ENCODE results near the gene LCNL1. TPM values are rescaled to one million over a fixed set of nuclear protein-coding genes. Genes with fewer than 3 reads are reported as not detected.

LCNL1 gene
- total RNA-seq, 2 donors from 2014 or later = 0.24 to 1.1 TPM

DNA sequence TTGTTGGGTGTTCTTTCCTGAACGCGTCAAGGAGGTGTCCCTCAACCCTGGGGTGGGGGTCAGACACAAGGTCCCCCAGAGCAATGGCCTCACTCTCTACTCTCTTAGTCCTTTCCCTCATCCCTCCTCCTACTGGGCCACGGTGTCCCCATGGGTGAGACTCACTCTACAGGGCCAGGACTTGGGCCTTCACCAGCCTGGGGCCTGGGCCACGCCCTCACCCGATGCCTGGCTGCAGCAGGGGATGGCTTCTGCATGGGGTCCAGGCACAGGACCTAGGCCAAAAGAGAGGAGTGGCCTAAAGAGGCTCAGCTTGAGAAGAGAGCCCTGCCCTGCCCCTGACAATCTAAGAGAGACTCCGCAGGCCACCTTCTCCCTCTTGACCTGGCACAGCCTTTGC, 24.9 kb upstream of the LCNL1 start:
- DNase-seq (ENCODE audit: low spot score) = no peak
- H3K4me3 ChIP-seq = no peak overlapping the region
- peaks cover 0 to 11% of the 10 kb centered on the region in 2 donors for H3K4me1 ChIP-seq
- TF ChIP-seq, protein P1, sequence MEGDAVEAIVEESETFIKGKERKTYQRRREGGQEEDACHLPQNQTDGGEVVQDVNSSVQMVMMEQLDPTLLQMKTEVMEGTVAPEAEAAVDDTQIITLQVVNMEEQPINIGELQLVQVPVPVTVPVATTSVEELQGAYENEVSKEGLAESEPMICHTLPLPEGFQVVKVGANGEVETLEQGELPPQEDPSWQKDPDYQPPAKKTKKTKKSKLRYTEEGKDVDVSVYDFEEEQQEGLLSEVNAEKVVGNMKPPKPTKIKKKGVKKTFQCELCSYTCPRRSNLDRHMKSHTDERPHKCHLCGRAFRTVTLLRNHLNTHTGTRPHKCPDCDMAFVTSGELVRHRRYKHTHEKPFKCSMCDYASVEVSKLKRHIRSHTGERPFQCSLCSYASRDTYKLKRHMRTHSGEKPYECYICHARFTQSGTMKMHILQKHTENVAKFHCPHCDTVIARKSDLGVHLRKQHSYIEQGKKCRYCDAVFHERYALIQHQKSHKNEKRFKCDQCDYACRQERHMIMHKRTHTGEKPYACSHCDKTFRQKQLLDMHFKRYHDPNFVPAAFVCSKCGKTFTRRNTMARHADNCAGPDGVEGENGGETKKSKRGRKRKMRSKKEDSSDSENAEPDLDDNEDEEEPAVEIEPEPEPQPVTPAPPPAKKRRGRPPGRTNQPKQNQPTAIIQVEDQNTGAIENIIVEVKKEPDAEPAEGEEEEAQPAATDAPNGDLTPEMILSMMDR (IDR thresholded peaks at IDR 0.05) = no peak
- H3K27ac ChIP-seq = no peak overlapping the region
- H3K27me3 ChIP-seq = no peaks in the 10 kb centered on the region
- H3K36me3 ChIP-seq = no peaks in the 10 kb centered on the region
- no peaks in the 10 kb centered on the region for H3K9me3 ChIP-seq

DNA sequence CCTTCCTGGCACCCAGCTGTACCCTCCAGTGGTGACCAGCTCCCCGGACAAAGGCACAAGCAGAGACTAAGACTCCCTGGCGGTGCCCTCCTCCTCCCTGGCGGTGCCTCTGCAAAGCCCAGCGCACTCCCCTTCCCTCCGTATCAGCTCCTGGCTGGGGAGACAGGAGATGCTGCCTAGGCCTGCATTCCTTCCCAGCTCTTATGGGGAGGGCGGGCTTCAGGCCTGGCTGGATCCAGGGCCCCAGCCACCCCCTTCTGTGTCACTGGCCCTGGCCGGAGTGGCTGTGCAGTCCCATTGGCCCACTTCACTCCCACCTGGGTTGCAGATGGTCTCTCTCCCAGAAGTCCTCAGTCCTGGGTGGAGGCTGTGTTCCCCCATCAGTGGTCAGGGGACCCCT, 24.3 kb upstream of the LCNL1 start:
- no peaks in the 10 kb centered on the region for H3K9me3 ChIP-seq
- TF ChIP-seq, protein P1 (IDR thresholded peaks at IDR 0.05) = no peak
- no peaks in the 10 kb centered on the region for H3K36me3 ChIP-seq
- no peaks in the 10 kb centered on the region for H3K27me3 ChIP-seq
- H3K4me1 ChIP-seq = peaks cover 0 to 9% of the 10 kb centered on the region in 2 donors
- no peak overlapping the region for H3K27ac ChIP-seq
- no peak for DNase-seq (ENCODE audit: low spot score)
- no peak overlapping the region for H3K4me3 ChIP-seq

DNA sequence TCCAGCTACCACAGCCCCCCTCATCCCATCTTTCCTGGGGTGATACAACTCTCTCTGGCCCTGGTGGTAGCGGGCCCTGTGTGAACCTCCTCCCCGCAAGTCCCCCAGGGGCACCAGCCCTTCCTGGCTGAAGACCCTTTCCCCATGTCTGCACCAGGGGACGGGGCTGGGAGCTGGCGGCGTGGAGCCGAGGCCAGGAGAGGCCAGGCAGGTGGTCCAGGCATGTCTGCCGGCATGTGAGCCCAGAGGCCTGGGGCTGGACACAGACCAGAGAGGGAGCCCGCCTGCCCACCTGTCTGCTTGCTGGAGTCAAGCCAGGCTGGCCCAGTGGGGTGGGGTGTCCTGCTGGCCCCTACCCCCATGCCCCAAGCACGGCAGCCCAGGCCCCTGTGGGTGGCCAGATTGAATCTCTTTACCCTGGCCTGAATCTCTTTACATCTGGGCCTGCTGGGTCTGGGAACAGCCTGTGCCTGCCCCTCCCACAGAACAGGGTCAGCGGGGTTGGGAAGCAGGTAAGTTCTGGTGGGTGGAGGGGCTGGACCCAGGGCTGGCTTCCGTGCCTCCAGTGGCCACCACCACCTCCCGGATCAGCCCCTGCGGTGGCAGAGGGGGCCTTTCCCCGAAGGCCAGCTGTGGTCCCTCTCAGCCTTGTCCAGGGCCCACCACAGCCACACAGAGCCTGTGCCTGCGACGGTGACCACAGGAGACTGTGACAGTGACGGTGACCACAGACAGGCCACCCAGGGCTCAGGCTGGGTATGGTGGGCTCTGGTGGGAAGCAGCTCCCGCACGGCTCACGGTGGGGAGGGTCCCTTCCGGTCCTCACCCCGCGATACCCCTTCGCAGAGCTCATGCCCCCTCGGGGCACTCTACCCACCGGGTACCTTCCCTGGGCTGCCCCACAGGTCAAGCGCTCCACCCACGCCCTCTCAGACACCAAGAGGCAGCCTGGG, 23.6 kb upstream of the LCNL1 start:
- TF ChIP-seq, protein P1 (IDR thresholded peaks at IDR 0.05) = no peak
- Histone ChIP-seq H3K27ac (no peak overlapping the region), H3K4me3 (no peak overlapping the region), H3K9me3 (no peaks in the 10 kb centered on the region), H3K36me3 (no peaks in the 10 kb centered on the region), H3K27me3 (no peaks in the 10 kb centered on the region), H3K4me1 (peaks cover 0 to 12% of the 10 kb centered on the region in 2 donors)
- no peak for DNase-seq (ENCODE audit: low spot score)

DNA sequence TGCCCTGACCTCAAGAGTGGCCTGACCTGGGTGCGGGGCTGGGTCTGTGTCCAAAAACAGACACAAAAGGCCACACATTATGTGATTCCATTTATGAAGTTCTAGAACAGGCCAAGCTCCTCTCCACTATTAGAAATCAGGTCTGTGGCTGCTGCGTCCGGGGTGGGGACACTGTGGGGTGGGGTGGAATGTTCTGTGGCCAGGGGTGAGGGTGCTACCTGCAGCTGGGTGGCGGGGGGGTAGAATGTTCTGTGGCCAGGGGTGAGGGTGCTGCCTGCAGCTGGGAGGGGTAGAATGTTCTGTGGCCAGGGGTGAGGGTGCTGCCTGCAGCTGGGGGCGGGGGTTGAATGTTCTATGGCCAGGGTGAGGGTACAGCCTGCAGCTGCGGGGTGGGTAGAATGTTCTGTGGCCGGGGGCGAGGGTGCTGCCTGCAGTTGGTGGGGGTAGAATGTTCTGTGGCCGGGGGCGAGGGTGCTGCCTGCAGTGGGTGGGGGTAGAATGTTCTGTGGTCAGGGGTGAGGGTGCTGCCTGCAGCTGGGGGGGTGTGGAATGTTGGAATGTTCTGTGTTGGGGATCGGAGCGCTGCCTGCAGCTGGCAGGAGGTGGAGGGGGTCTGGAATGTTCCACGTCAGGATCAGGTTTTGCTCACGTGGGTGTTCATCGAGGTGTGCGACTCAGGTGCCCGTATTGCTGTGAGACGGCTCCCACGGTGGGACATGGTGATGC, 22.4 kb upstream of the LCNL1 start:
- H3K9me3 ChIP-seq = no peaks in the 10 kb centered on the region
- no peaks in the 10 kb centered on the region for H3K27me3 ChIP-seq
- H3K27ac ChIP-seq = no peak overlapping the region
- peaks cover 0 to 17% of the 10 kb centered on the region in 2 donors for H3K4me1 ChIP-seq
- H3K4me3 ChIP-seq = no peak overlapping the region
- TF ChIP-seq, protein P1 (IDR thresholded peaks at IDR 0.05) = no peak
- no peaks in the 10 kb centered on the region for H3K36me3 ChIP-seq
- no peak for DNase-seq (ENCODE audit: low spot score)

DNA sequence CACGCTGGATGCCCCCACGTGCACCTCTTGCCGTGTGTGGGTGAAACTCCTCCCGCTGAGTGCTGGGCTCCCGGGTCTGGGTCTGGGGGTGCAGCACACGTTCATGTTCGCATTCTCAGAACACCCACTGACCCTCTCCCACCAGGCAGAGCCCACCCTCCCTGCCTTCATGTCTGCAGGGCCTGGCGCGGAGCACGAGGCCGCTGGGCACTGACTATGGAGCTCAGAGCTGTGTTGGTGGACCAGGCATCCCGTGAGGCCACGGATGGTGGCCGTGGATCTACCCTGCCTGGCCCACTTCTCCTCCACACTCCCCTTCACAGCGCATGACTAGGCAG, 21.9 kb upstream of the LCNL1 start:
- Histone ChIP-seq H3K36me3 (no peaks in the 10 kb centered on the region), H3K4me1 (peaks cover 0 to 21% of the 10 kb centered on the region in 2 donors), H3K27me3 (no peaks in the 10 kb centered on the region), H3K27ac (no peak overlapping the region), H3K9me3 (no peaks in the 10 kb centered on the region), H3K4me3 (no peak overlapping the region)
- no peak for DNase-seq (ENCODE audit: low spot score)
- TF ChIP-seq, protein P1 (IDR thresholded peaks at IDR 0.05) = no peak

All from right atrium auricular region (tissue), 2 donors.